Activated CD4-positive, CD25-positive, alpha-beta regulatory T cell treated with anti-CD3 and anti-CD28 coated beads, Interleukin-2, amount 50 U/mL, for 24 hours (primary cell): ENCODE data around the gene PMF1.
"Not testable (repeated sequence)": the region's sequence is repeated elsewhere in the genome, so short reads cannot be mapped to it uniquely, and the experiment has no call there.

Experiments used
- ATAC-seq, 2 donors: fragments of 150-1000 bp; cut with Tn5 transposase; one replicate each; pipeline ENCODE4 v1.10.0; 2021; ENCODE audit warnings: mild to moderate bottlenecking in 1 of 2, moderate library complexity in 1 of 2

Gene PMF1

DNA sequence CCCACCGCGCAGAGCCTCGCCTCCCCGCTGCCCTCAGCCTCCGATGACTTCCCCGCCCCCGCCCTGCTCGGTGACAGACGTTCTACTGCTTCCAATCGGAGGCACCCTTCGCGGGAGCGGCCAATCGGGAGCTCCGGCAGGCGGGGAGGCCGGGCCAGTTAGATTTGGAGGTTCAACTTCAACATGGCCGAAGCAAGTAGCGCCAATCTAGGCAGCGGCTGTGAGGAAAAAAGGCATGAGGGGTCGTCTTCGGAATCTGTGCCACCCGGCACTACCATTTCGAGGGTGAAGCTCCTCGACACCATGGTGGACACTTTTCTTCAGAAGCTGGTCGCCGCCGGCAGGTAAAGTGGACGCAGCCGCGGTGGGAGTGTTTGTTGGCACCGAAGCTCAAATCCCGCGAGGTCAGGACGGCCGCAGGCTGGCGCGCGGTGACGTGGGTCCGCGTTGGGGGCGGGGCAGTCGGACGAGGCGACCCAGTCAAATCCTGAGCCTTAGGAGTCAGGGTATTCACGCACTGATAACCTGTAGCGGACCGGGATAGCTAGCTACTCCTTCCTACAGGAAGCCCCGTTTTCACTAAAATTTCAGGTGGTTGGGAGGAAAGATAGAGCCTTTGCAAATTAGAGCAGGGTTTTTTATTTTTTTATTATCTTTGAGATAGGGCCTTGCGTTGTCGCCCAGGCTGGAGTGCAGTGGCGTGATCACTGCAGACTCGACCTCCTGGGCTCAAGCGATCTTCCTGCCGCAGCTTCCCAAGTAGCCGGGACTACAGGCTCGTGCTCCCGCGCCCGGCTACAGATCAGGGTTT is at the start of gene PMF1:
Gene PMF1 (plus strand): TSS at position 175 of the 811 bp plus-strand sequence. CDS start 9 bp downstream, at position 184.
- peak; percentile 87 to 91 for ATAC-seq

DNA sequence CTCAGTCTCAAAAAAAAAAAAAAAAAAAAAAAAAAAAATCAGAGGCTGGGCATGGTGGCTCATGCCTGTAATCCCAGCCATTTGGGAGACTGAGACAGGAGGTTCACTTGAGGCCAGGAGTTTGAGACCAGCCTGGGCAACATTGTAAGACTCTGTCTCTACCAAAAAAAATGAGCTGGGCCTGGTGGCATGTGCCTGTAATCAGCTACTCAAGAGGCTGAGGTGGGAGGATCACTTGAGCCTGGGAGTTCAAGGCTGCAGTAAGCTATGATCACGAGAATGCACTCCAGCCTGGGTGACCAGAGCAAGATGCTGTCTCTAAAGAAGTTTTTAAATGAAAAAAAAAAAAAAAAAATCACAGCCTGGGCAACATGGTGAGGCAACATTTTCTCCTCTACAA is 49.1 kb upstream of the PMF1 start:
- no peak for ATAC-seq

DNA sequence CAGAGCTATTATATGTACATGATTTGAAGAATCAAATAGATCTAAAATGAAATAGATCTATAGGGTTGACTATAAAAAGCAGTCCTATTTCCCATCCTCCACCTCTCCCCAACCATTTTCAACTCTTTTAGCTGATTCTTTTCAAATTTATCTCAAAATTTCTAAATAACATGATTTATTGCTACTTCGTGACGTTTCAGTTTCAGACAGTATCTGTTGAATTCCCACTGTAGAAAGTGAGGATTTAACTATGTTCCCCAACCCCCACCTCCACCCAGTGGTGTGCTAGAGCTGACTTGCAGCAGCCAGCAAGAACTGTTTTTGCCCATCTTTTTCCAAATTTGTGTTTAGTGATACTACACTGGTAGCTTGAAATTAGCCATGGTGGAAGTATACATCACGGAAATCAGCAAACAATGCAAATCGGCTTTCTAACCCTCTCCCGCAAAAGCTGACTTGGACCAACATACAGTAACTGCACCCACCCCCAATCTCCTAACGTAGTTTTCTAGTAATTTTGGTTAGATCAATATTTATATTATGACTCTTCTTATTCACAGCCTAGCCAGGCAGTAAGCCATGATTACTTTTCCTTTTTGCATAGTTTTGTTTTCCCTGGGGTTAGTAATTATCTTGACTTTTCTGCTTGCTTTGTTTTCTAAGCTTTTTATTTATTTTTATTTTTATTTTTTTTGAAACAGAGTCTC is 48.5 kb upstream of the PMF1 start:
- no peak for ATAC-seq

GRCh38 chr1:156165083-156165482 is 47.7 kb upstream of the PMF1 start:
- no peak for ATAC-seq

DNA sequence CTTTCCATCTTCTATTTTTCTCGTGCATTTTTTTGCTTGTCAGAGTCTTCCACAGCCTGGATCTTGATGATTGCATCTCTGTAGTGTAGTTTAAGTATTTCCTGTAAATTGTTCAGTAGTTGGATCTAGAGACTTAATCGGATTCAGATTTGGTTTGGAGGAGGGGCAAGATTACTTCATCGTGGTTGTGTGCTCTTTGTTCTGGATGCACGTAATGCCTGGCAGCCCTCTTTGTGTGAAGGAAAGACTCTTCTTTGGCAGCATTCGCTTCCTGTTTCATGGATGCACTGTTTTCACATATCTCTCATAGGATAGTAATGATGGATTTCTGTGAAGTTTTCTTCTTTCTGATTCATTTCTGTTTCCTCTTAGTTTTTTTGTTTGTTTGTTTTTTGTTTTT is 45.3 kb upstream of the PMF1 start:
- ATAC-seq, result no peak

- ATAC-seq, result no peak
Observed at GRCh38 chr1:156172696-156173470, 39.9 kb upstream of the PMF1 start.

- no peak for ATAC-seq
Observed at GRCh38 chr1:156176610-156177210, 36.1 kb upstream of the PMF1 start.

GRCh38 chr1:156177919-156178654 is 34.7 kb upstream of the PMF1 start:
- no peak for ATAC-seq

DNA sequence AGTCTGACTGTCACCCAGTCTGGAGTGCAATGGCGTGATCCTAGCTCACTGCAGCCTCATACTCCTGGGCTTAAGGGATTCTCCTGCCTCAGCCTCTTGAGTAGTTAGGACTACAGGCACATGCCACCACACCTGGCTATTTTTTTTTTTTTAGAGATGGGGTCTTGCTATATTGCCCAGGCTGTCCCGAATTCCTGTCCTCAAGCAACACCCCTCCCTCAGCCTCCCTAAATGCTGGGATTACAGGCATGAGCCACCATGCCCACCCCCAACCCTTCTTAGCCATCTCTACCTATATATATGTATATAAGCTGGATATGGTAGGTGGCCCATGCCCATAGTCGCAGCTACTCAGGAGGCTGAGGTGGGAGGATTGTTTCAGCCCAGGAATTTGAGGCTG is 32.3 kb upstream of the PMF1 start:
- no peak for ATAC-seq

GRCh38 chr1:156181391-156181924 is 31.3 kb upstream of the PMF1 start:
- not testable (repeated sequence) for ATAC-seq

DNA sequence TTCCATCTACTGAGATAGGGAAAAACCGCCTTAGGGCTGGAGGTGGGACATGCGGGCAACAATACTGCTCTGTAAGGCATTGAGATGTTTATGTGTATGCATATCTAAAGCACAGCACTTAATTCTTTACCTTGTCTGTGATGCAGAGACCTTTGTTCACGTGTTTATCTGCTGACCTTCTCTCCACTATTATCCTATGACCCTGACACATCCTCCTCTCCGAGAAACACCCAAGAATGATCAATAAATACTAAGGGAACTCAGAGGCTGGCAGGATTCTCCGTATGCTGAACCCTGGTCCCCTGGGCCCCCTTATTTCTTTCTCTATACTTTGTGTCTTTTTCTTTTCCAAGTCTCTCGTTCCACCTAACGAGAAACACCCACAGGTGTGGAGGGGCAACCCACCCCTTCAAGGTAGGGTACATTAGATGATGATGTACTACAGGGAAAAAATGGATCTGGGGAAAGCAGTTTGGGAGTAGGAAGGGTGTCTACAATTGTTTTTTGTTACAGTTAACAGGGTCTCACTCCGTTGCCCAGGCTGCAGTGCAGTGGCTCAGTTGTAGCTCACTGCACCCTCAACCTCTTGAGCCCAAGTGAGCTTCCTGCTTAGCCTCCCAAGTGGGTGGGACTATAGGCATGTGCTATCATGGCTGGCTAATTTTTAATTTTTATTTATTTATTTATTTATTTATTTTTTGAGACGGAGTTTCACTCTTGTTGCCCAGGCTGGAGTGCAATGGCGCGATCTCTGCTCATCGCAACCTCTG is 30.6 kb upstream of the PMF1 start:
- ATAC-seq, result not testable (repeated sequence)

- not testable (repeated sequence) for ATAC-seq
Observed at GRCh38 chr1:156186347-156187177, 26.2 kb upstream of the PMF1 start.

- not testable (repeated sequence) for ATAC-seq
Observed at GRCh38 chr1:156190265-156190664, 22.5 kb upstream of the PMF1 start.

- ATAC-seq, result no peak
Observed at GRCh38 chr1:156191292-156191964, 21.4 kb upstream of the PMF1 start.

DNA sequence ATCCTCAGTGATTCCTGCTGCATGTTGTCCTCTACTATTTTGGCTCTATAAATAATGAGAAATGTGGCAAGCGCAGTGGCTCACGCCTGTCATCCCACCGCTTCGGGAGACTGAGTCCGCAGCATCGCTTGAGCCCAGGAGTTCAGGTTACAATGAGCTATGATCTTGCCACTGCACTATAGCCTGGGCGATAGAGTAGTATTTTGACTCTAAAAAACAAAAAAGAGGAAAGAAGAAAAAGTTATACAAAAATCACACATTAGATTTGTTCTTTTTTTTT is 19.7 kb upstream of the PMF1 start:
- no peak for ATAC-seq

GRCh38 chr1:156193488-156194299 is 19.1 kb upstream of the PMF1 start, which contains the start of gene SLC25A44:
SLC25A44 (plus strand) TSS chr1:156194104; CDS start chr1:156199848, 5,744 bp downstream.
- peak; percentile 97 to 98 for ATAC-seq

DNA sequence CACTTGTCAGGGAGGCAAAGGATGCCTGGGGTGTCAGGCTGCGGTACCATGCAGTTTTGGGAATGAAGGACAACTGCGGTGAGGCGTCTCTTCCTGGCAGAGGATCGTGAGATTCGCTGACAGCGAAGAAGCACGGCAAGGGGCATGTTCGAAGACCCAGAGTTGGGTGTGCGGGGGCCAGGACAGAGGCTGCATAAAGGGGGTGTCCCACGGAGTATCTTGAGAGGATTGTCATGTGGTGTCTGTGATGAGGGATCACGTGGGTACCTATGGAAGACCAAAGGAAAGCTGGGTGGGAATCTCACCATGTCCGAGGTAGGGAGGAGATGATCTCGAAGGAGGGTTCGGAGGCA is 18.5 kb upstream of the PMF1 start:
- no peak for ATAC-seq

DNA sequence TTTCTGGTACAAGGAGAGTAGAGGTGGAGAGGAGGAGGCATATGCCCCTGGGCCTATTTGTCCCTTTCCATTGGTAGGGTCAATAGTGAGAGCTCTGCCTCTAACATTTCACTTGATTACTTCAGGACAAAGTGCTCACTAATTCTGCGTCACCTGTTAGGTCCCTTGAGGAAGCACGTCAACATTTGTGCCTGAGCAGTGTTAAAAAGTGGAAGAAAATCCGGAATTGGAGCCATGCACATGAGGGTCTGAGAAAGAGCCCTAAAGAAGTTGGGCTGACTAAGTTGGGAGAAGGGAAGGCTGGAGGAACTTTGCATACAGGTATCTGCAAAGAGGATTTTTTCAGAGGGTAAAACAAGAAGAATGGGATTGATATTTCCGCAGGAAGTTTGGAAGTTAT is 17.0 kb upstream of the PMF1 start:
- ATAC-seq, result no peak

DNA sequence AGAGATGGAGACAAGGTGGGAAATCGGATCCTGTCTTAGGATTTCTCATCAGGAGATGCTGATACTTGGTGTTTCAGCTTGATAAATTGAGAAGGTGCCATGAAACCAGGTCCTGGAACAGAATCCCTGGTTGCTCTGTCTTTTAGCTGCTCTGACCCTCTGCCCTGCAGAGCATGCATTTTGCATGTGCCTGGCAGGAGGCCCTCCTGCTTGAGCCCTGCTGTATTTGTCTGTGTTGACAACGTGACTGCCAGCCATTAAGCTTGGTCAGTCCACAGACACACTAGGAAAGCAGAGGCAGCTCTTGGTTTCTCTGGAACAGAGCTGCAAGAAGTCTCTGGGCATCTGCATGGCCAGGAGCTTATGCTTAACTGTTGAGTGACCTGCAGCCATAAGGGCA is 16.4 kb upstream of the PMF1 start:
- ATAC-seq, result no peak
